ENCODE results near the gene SNCB. TPM values are rescaled to one million over a fixed set of nuclear protein-coding genes. Genes with fewer than 3 reads are reported as not detected.

SNCB gene
- total RNA-seq, 1 experiment from 2014 or later, result not detected

DNA sequence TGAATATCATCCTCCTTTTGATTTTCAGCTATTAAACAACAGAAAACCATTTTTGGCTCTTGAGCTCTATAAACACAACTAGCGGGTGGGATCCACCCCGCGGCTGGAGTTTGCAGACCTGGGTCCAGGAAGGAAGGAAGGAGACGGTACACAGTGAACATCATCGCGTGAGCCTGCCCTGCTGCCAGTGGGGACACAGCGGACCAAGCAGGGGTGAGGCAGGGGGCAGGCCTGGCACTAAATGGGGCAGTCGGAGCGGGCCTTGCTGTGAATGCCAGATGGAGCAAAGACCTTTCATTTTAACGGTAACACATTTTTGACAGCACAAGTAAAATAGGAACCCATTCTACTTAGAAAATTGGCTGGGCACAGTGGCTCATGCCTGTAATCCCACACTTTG lies 31.3 kb upstream of the SNCB start:
- no peaks in the 10 kb centered on the region for H3K9me2 ChIP-seq (ENCODE audit: insufficient read depth)
- H3K79me2 ChIP-seq (ENCODE audit: insufficient read depth, low read length), result no peaks in the 10 kb centered on the region
- H3K36me3 ChIP-seq (ENCODE audit: control insufficient read depth in 1 of 2, insufficient read depth in 2 of 2, low read length in 2 of 2), result no peaks in the 10 kb centered on the region
- ATAC-seq (no peak), DNase-seq (ENCODE audit: low read depth, low spot score) (no peak)
- H3K4me2 ChIP-seq (ENCODE audit: low read length), result no peak overlapping the region
- no peaks in the 10 kb centered on the region for H3K27me3 ChIP-seq (ENCODE audit: insufficient read depth, low read length)
- H3K9ac ChIP-seq (ENCODE audit: low read length), result no peak overlapping the region
- H3K4me1 ChIP-seq (ENCODE audit: control insufficient read depth in 1 of 2, insufficient read depth in 2 of 2, low read length in 2 of 2), result no peaks in the 10 kb centered on the region; a peak in 1 of 4 replicates
- intact Hi-C loops (cut with micrococcal nuclease), result loop anchor here (1.0 to 5.0 kb wide), 3 partner anchors 161 to 450 kb away; no protein-coding TSS in a partner anchor
- no peak overlapping the region for H2AFZ ChIP-seq (ENCODE audit: low read depth, low read length, poor library complexity, severe bottlenecking)
- ChIA-PET RAD21 (ENCODE audit: low non-redundant PET in 1 of 2, low total read pairs in 2 of 2, uncharacterized antibody in 2 of 2, unreplicated experiment in 2 of 2) (interaction anchor here (2.0 to 2.4 kb wide), 2 partner anchors 450 kb away, joined by 15 to 21 read pairs; no protein-coding TSS in a partner anchor), CTCF (interaction anchor here (1.2 to 2.4 kb wide), 6 partner anchors 8 to 452 kb away, joined by 3 to 79 read pairs (median 10); no protein-coding TSS in a partner anchor), POLR2A (interaction anchor here (1.6 kb wide), 1 partner anchor 450 kb away, joined by 5 read pairs; no protein-coding TSS in a partner anchor)
- no peak overlapping the region for H3K4me3 ChIP-seq (replicated peaks in 1 of 2; ENCODE audit: low read depth in 1 of 2, low read length in 2 of 2)
- no peaks in the 10 kb centered on the region for H4K20me1 ChIP-seq (ENCODE audit: insufficient read depth)
- no peak overlapping the region for H3K27ac ChIP-seq (ENCODE audit: low read depth, low read length)
- TF ChIP-seq YY1 (IDR thresholded peaks at IDR 0.05; ENCODE audit: extremely low read depth, insufficient replicate concordance, low read depth, low read length), result no peak
- TF ChIP-seq ZNF274 (IDR thresholded peaks at IDR 0.05; ENCODE audit: low read depth, low read length), result no peak
- TF ChIP-seq CEBPB (IDR thresholded peaks at IDR 0.05; ENCODE audit: low read depth), result no peak
- TF ChIP-seq MAX (IDR thresholded peaks at IDR 0.05), result no peak
- TF ChIP-seq, protein P1, sequence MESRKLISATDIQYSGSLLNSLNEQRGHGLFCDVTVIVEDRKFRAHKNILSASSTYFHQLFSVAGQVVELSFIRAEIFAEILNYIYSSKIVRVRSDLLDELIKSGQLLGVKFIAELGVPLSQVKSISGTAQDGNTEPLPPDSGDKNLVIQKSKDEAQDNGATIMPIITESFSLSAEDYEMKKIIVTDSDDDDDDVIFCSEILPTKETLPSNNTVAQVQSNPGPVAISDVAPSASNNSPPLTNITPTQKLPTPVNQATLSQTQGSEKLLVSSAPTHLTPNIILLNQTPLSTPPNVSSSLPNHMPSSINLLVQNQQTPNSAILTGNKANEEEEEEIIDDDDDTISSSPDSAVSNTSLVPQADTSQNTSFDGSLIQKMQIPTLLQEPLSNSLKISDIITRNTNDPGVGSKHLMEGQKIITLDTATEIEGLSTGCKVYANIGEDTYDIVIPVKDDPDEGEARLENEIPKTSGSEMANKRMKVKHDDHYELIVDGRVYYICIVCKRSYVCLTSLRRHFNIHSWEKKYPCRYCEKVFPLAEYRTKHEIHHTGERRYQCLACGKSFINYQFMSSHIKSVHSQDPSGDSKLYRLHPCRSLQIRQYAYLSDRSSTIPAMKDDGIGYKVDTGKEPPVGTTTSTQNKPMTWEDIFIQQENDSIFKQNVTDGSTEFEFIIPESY (IDR thresholded peaks at IDR 0.05; ENCODE audit: extremely low read depth, insufficient replicate concordance, low read length), result no peak
- TF ChIP-seq EGR1 (IDR thresholded peaks at IDR 0.05; ENCODE audit: low read depth), result no peak
- BruUV-seq (replicated peaks), result no TSS peak
- no peaks in the 10 kb centered on the region for H3K9me3 ChIP-seq (ENCODE audit: control insufficient read depth in 1 of 2, insufficient read depth in 1 of 2, low read depth in 1 of 2, low read length in 2 of 2)

All from HCT116 (cell line).